Measurements from ENCODE around the gene CDK5. TPM values are rescaled to one million over a fixed set of nuclear protein-coding genes. Genes with fewer than 3 reads are reported as not detected.

CDK5 gene
- polyA plus RNA-seq, 1 donor (not counting 4 experiments of a cell fraction or from before 2014, with no cell fraction given): 19.3 TPM

DNA sequence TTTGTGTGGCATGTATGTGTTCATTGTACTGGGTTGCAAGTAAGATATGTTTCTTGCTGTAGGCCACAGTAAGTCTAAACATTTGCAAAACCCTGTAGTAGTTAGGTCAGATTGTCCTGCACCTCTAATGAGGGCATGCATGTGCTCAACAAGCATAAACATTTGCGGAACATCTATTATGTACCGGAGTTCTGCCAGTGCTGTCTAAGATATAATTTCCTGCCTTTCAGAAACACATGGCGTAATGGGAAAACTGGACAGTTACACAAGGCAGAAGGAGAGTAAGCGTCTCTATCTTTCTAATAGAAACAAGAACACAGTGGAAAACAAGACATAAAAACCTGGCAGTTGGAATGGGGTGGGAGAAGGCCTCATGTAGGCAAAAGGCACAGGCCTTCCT is 26.7 kb downstream of the CDK5 start:
- Histone ChIP-seq H4K20me1 (ENCODE audit: control insufficient read depth, extremely low read depth, insufficient read depth, low read length) (no peaks in the 10 kb centered on the region), H3K79me2 (ENCODE audit: control insufficient read depth, insufficient read depth, low read length) (peaks cover 6% of the 10 kb centered on the region), H3K9me1 (ENCODE audit: control insufficient read depth, extremely low read depth, insufficient read depth, low read length) (peaks cover 2% of the 10 kb centered on the region), H3K36me3 (ENCODE audit: control insufficient read depth in 2 of 2, extremely low read depth in 1 of 2, insufficient read depth in 2 of 2, low read length in 2 of 2) (peaks cover 17 to 20% of the 10 kb centered on the region in 2 experiments), H3K4me1 (ENCODE audit: control insufficient read depth, extremely low read depth, insufficient read depth, low read length) (peaks cover 16% of the 10 kb centered on the region), H2AFZ (ENCODE audit: control insufficient read depth, low read length) (no peak overlapping the region), H3K9ac (ENCODE audit: control insufficient read depth, extremely low read depth, insufficient read depth, low read length) (no peak overlapping the region), H3K27ac (ENCODE audit: control insufficient read depth, insufficient read depth, low read length) (no peak overlapping the region), H3K9me3 (ENCODE audit: control insufficient read depth, low read depth, low read length) (no peaks in the 10 kb centered on the region), H3K4me3 (ENCODE audit: control insufficient read depth in 2 of 3, extremely low read depth in 1 of 3, insufficient read depth in 2 of 3, low read depth in 1 of 3, low read length in 3 of 3) (no peak overlapping the region), H3K27me3 (ENCODE audit: control insufficient read depth, extremely low read depth, insufficient read depth, low read length) (no peaks in the 10 kb centered on the region), H3K4me2 (ENCODE audit: control insufficient read depth, extremely low read depth, insufficient read depth, low read depth, low read length) (no peak overlapping the region)
- no peak for DNase-seq (ENCODE audit: low read depth, low spot score)
- dilution Hi-C loops (cut with MboI; ENCODE audit: extremely low pct_ligation_motif_present, low sequenced_read_pairs): no loop called here
- TF ChIP-seq, protein P1, sequence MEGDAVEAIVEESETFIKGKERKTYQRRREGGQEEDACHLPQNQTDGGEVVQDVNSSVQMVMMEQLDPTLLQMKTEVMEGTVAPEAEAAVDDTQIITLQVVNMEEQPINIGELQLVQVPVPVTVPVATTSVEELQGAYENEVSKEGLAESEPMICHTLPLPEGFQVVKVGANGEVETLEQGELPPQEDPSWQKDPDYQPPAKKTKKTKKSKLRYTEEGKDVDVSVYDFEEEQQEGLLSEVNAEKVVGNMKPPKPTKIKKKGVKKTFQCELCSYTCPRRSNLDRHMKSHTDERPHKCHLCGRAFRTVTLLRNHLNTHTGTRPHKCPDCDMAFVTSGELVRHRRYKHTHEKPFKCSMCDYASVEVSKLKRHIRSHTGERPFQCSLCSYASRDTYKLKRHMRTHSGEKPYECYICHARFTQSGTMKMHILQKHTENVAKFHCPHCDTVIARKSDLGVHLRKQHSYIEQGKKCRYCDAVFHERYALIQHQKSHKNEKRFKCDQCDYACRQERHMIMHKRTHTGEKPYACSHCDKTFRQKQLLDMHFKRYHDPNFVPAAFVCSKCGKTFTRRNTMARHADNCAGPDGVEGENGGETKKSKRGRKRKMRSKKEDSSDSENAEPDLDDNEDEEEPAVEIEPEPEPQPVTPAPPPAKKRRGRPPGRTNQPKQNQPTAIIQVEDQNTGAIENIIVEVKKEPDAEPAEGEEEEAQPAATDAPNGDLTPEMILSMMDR (optimal IDR thresholded peaks at IDR 0.05 in 1 of 3, IDR thresholded peaks at IDR 0.05 in 1 of 3, conservative IDR thresholded peaks at IDR 0.05 in 1 of 3; ENCODE audit: extremely low read depth in 1 of 3, insufficient read depth in 2 of 3, low read length in 3 of 3): no peak
- no peak for TF ChIP-seq EZH2 (IDR thresholded peaks at IDR 0.05; ENCODE audit: low read length)
- FAIRE-seq: no peak

DNA sequence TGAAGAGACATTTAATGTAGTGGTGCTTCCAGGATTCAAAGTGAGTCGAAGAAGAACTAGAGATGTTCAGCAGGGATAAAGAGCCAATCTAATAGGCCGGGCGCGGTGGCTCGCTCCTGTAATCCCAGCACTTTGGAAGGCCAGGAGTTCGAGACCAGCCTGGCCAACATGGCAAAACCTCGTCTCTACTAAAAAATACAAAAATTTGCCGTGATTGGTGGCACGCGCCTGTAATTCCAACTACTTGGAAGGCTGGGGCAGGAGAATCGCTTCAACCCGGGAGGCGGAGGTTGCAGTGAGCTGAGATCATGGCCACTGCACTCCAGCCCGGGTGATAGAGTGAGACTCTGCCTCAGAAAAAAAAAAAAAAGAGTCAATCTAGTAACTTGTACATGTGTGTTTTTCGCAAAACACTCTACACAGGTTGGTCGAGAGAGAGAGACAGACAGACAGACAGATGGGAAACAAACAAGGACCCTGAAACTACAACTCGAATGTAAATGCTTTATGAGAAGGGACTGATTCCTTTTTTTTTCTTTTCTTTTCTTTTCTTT is 28.7 kb downstream of the CDK5 start:
- TF ChIP-seq, protein P1 (optimal IDR thresholded peaks at IDR 0.05 in 1 of 3, IDR thresholded peaks at IDR 0.05 in 1 of 3, conservative IDR thresholded peaks at IDR 0.05 in 1 of 3; ENCODE audit: extremely low read depth in 1 of 3, insufficient read depth in 2 of 3, low read length in 3 of 3): no peak
- no peak for TF ChIP-seq EZH2 (IDR thresholded peaks at IDR 0.05; ENCODE audit: low read length)
- H3K36me3 ChIP-seq (ENCODE audit: control insufficient read depth in 2 of 2, extremely low read depth in 1 of 2, insufficient read depth in 2 of 2, low read length in 2 of 2): peaks cover 3 to 8% of the 10 kb centered on the region in 2 experiments
- H3K27me3 ChIP-seq (ENCODE audit: control insufficient read depth, extremely low read depth, insufficient read depth, low read length): no peaks in the 10 kb centered on the region
- DNase-seq (ENCODE audit: low read depth, low spot score): no peak
- H3K27ac ChIP-seq (ENCODE audit: control insufficient read depth, insufficient read depth, low read length): peak overlapping the region; percentile 97
- peak overlapping the region; percentile 50 to 94 (median 75) for H3K4me3 ChIP-seq (ENCODE audit: control insufficient read depth in 2 of 3, extremely low read depth in 1 of 3, insufficient read depth in 2 of 3, low read depth in 1 of 3, low read length in 3 of 3)
- peaks cover 21% of the 10 kb centered on the region for H3K4me1 ChIP-seq (ENCODE audit: control insufficient read depth, extremely low read depth, insufficient read depth, low read length)
- peak overlapping the region; percentile 85 for H2AFZ ChIP-seq (ENCODE audit: control insufficient read depth, low read length)
- H3K79me2 ChIP-seq (ENCODE audit: control insufficient read depth, insufficient read depth, low read length): peaks cover 6% of the 10 kb centered on the region
- peak overlapping the region; percentile 72 for H3K4me2 ChIP-seq (ENCODE audit: control insufficient read depth, extremely low read depth, insufficient read depth, low read depth, low read length)
- H3K9ac ChIP-seq (ENCODE audit: control insufficient read depth, extremely low read depth, insufficient read depth, low read length): peak overlapping the region; percentile 95
- no peak for FAIRE-seq
- no peaks in the 10 kb centered on the region for H4K20me1 ChIP-seq (ENCODE audit: control insufficient read depth, extremely low read depth, insufficient read depth, low read length)
- H3K9me1 ChIP-seq (ENCODE audit: control insufficient read depth, extremely low read depth, insufficient read depth, low read length): peaks cover 2% of the 10 kb centered on the region
- H3K9me3 ChIP-seq (ENCODE audit: control insufficient read depth, low read depth, low read length): no peaks in the 10 kb centered on the region
- dilution Hi-C loops (cut with MboI; ENCODE audit: extremely low pct_ligation_motif_present, low sequenced_read_pairs): no loop called here

Data from keratinocyte (primary cell).